OCI-M2 (cell line): ENCODE measurements around the gene BSX.

Source experiments
- DNase-seq: peaks from one replicate; lab custom pipeline; 2025; ENCODE audit not compliant: unreplicated experiment; lab: John Stamatoyannopoulos, UW

The BSX gene

DNA sequence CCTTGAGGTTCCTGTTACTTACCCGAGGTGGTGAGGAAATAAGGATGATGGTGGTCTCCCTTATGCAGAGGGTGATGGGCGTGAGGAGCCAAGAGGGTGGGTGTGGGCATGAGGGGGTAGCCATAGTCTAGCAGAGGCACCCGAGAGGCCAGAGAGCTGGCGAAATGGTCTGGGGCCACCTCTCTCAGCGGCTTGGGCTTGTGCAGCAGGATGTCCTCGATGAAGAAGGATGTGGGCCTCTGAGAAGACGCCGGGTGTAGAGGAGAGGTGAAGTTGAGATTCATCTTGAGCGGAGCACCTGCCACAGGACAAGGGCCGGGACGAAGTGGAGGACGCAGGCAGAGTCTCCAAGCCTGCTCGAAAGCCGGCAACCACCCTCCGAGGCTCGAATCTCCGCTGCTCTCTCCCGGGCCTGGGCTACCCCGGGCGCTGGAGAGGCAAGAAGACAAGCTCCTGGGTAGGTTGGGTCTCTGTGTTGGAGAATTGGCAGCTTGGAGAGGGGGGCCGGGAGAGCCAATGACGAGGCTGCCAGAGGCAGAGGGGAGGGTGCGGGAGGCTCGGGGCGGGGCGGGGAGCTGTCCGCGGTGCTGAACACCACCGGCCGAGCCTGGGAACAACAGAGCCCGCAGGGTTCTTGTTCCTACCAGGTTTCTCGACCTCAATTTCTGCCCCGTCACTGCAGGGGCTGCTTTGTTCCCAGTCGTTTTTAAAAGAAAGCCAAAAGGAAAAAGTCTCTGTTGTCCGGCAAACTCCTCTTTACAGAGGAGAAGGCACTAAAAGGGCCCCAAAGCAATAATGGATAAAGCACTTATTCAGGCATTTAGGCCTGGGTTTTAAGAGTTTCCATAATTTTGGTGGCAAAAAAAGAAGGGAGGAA is at the start of gene BSX:
Gene BSX, minus strand, starts transcription at position 447 of the 877 bp plus-strand sequence. Its CDS starts 163 bp downstream, at position 284.
- DNase-seq, result no peak

DNA sequence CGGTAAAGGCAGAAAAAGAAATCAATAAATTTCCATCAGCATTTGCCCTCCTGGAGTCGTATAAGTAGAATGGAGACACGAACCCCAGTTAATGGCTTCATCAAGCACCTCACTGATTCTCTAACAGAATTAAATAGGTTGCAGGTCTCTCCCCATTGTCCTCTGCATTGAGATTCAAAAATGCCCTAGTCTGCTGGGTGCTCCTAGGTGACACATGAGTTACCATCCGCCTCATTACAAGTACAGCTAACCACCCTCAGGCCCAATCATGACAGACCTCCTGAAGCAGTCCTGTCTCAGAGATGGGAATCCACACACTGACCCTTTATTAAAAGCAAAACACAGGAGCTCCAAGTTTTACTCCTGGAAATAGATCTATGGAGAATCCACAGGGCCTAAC is 48.9 kb upstream of the BSX start:
- DNase-seq, result no peak

- DNase-seq, result peak; percentile 4
These were observed 39.3 kb upstream of the BSX start for GRCh38 chr11:123020968-123021367.

DNA sequence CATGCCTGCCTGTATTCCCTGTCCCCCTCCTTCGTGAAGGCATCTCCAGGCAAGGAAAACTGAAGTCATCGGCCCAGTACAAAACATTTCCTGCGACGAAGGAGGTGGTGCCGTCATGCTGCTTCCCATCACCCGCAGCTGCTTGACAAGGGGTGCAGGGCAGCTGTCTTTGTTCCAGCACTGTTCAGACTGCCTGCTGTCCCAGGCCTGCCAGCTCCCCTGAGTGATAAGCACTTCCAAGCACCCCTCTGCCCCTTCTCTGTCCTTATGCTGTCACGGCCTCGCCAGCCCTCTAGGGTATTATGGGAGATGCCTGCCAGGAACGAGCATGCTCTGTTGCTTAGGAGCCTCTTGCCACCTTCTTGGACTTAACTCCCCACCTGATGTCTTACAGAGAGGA is 37.1 kb upstream of the BSX start:
- DNase-seq, result no peak

DNA sequence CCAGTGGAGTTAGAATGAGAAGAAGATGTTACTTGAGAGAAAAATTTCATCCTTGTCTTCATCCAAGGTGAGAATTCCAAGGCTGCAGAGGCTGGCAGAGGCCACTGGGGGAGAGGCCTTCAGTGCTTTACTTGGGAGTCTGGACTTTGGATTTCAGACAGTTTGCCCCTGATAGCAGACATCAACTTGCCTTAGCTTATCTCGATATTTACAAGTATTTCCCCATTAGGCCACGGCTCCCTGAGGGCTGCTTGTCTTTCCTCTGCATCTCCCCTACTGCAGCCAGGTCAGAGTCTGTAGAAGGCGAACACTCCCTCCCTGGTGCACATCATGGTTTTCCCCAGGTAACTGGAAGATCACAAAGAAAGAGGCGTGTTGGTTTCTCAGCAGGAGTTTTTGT is 29.9 kb upstream of the BSX start:
- DNase-seq, result no peak

- DNase-seq, result no peak
These were observed 25.4 kb upstream of the BSX start for GRCh38 chr11:123006860-123007542.

- DNase-seq, result no peak
These were observed 19.1 kb upstream of the BSX start for GRCh38 chr11:123000721-123001120.

DNA sequence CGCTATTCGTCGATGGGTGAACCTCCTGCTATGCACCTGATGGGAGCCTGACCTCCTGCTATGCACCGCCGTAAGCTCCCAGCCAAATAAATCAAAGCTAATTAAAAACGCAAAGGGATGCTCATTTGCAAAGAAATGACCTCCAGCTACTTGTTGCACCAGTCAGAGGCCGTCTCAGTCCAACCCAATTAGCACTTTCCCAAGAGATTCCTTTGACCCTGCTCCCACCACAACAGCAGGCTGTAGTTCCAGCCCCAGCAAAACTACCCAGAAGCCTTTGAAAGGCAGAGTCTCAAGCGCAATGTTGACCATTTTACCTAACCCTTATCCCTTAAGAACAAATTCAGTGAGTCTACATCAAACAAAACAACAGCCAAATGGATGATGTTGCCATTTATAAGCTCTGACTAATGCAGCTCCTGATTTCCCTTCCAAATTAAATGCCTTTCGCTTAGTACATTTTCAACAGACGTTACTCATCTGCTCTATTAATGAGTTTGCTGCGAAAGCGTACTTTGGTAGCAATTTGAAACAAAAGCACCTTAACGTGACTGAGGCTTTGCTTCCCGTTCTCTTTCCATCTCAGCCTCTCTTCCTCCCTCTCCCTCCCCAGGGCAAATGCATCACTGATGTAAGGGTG is 17.2 kb upstream of the BSX start:
- DNase-seq, result no peak

GRCh38 chr11:122995526-122995925 is 13.9 kb upstream of the BSX start:
- no peak for DNase-seq

GRCh38 chr11:122984186-122985011 is 2.8 kb upstream of the BSX start:
- no peak for DNase-seq

DNA sequence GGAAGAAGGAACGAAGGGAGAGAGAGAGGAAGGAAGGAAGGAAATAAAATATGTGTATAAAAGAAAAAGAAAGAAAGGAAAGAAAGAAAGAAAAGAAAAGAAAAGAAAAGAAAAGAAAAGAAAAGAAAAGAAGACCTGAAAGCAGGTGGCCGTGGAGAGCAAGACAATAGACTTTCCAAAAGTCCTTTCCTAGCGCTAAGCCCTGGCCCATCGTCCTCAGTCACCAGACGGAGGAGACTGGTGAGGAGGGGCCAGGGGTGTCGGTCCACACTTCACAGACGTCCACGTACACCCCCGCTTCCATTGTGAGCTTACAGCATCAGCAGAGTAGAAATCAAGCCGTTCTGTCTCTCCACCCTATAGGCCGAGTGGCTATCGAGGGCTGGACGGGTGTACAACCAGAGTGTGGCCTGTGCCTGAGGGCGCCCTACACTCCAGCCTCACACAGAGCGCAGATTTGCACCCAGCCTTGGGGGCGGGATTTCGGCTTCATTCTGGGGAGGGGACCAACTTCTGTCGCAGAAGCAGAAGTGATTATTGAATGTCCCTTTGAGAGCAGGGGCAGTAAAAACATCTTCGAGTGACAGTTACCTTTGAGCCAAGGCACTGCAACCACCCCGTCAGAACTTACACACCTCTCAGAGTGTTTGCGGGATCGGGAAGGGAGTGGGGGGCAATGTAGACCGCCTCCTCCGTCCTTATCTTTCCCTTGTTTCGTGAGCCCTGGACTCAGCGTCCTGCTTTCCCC is 2.0 kb upstream of the BSX start:
- DNase-seq, result no peak

- no peak for DNase-seq
These were observed 1.6 kb downstream of the BSX start for GRCh38 chr11:122979815-122980595.

DNA sequence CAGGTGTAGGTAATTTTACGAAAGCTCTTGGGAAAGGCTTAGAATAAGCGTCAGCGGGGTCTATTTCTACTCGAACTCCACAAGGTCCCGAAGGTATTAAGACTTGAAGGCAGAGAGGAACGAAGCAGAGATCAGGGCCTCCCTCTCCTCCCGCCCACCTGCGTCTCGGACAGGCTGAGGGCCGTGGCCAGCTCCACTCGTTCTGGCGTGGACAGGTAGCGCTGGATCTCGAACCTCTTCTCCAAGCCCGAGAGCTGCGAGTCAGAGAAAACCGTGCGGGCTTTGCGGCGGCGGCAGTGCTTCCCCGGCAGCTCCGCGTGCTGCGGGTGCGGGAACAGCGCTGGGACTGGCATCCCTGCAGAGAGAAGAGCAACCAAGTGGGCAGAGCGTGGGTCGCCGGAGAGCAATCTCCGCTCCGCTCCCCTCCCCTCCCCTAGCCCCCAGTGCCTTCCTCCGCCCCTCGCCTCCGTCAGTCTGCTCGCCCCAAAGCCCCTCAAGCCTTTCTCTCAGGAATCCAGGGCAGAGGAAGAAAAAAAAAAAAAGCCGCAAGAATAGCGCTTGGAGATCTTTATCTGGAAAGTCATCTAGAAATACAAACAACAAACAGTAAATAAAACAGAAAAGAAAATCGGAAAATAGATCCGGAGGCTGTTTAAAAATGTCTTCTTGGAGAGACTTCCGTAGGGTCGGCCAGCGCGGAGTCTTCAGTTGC is 2.4 kb downstream of the BSX start:
- no peak for DNase-seq

- DNase-seq, result no peak
These were observed 3.4 kb downstream of the BSX start for GRCh38 chr11:122978299-122978620.

DNA sequence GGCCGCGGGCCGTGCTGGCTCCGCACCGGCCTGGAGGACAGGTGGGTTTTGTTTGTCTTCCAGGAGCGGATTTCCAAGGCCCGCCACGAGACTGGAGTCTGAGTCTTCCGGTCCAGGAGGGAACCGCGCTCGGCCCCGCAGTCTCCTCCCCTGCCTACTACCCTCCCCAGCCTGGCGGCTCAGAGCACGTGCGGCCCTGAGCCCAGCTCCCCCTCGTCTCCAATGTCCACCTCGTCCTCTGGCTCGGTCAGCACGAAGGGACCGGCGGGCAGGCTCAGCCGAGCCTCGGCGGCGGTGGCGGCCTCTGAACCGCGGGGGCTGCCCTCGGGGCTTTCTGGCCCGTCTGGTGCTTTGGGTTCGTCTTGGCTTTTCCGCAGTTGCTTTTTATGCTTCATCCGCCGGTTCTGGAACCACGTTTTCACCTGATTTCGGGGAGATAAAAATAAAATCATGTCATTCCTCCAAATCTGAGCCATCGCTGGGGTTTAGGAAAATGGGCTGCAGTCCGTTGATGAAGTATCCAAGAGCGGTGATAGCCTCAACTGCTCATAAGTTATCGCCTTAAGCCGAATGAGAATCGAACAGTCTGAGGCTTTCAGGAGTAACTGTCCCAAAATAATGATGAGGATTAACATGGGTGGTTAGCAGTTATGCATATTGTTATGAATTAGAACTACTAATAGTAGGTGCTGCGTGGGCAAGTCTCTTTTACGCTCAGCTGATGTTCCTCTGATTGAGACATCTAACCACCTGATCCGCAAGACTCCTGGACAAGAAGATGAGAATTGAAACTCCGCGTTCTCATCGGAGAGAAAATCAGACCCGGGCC is 4.0 kb downstream of the BSX start:
- DNase-seq, result no peak

DNA sequence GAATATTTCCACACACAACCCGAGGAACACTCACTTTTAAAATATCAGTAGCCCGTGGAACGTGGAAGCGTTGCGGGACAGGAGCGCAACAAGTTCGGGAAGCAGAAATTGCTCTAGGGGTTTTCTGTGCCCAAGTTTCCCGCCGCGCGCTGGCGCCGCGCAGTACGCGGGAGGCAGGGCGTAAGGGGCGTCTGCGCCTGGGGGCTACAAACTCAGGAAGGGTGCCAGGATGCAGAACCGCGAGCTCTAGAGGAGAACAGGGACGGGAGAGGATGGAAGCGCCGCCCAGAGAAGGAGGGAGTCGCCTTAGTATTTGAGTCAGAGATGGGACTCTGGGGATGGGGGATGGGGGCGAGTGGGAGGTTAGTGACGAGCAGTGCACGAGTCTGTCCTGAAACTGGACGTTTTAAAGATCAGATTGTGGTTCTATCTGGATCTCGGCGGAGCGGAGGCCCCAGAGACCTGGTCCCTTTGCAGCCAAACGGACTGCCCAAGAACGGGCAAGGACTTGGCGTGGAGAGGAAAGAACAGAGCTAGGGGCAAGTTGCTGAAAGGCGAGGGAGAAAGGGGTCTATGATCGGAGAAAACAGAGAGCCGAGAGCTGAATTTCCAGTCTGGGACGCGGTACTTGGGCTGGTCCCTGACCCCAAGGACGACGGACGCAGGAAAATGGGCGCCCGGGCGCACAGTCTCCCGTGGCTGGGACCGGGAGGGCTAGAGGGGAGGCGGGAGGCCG is 4.7 kb downstream of the BSX start:
- DNase-seq, result no peak

GRCh38 chr11:122976061-122976733 is 5.4 kb downstream of the BSX start:
- no peak for DNase-seq
